HepG2 (cell line): ENCODE data around the gene NR2C1. TPM values are rescaled to one million over a fixed set of nuclear protein-coding genes. Genes with fewer than 3 reads are reported as not detected.

ENCODE experiments used
- ATF7-NPFF ChIP-seq: sonication (generic); formaldehyde crosslinking; IDR thresholded peaks from 2 replicates; pipeline ENCODE4 v1.8.1; 2023; ENCODE audit warnings: mild to moderate bottlenecking, low read depth, missing genetic modification reagents, moderate library complexity
- CSRNP2 ChIP-seq: sonication (generic); formaldehyde crosslinking; conservative IDR thresholded peaks from 2 replicates; pipeline ENCODE4 v1.8.0; 2022; ENCODE audit warnings: low read depth, missing genetic modification reagents
- FOXP1 ChIP-seq, 2 experiments: fragments of 450-650 bp in 1 of 2; IDR thresholded peaks; 2 replicates each; pipeline ENCODE4 v1.6.1; 2017 to 2018; ENCODE audit warnings: antibody characterized with exemption in 1 of 2
- KDM5B ChIP-seq: sonication (generic); formaldehyde crosslinking; IDR thresholded peaks from 2 replicates; pipeline ENCODE4 v1.4.0; 2020; ENCODE audit warnings: missing genetic modification reagents, mild to moderate bottlenecking, borderline replicate concordance
- KIAA2018 ChIP-seq: sonication (generic); formaldehyde crosslinking; IDR thresholded peaks from 2 replicates; pipeline ENCODE4 v1.5.0; 2020; ENCODE audit warnings: mild to moderate bottlenecking, missing genetic modification reagents, borderline replicate concordance
- MXD4 ChIP-seq: IDR thresholded peaks from 2 replicates; pipeline ENCODE4 v1.6.1; 2016; ENCODE audit warnings: mild to moderate bottlenecking, missing biosample characterization, missing genetic modification reagents
- SPEN ChIP-seq: sonication (generic); formaldehyde crosslinking; IDR thresholded peaks from 2 replicates; pipeline ENCODE4 v1.5.1; 2020; ENCODE audit warnings: low read depth, mild to moderate bottlenecking, missing genetic modification reagents
- SSRP1 ChIP-seq: IDR thresholded peaks from 2 replicates; pipeline ENCODE4 v1.6.1; 2016; ENCODE audit warnings: control low read depth
- ZNF318 ChIP-seq: sonication (generic); formaldehyde crosslinking; IDR thresholded peaks from 2 replicates; pipeline ENCODE4 v1.4.0; 2020; ENCODE audit warnings: mild to moderate bottlenecking, missing genetic modification reagents
- ZNF614 ChIP-seq: IDR thresholded peaks from 2 replicates; pipeline ENCODE4 v1.6.1; 2018; ENCODE audit warnings: missing biosample characterization, missing genetic modification reagents, inconsistent platforms, borderline replicate concordance
- polyA plus RNA-seq, 8 experiments: library from polyadenylated mRNA; depleted of rRNA in 3 of 8; stranded (reverse) in 7 of 8; unstranded in 1 of 8; fragments of >200 nt; fragmentation: Illumina TruSeq in 4 of 8; extraction: Trizol in 4 of 8; gene quantifications; 2 replicates each; pipeline versions ENCODE4 v1.2.1 to v1.2.3, GENCODE V29; 2011 to 2016; ENCODE audit warnings: low read depth in 4 of 8, missing spikeins in 1 of 8, mixed read lengths in 1 of 8; ENCODE audit not compliant: insufficient read depth in 1 of 8
- total RNA-seq, 5 experiments: library from RNA; depleted of rRNA; stranded (reverse); fragments of >200 nt; fragmentation: Illumina TruSeq; extraction: Trizol; gene quantifications; 2 replicates each; pipeline ENCODE4 v1.2.3, GENCODE V29; 2016; ENCODE audit warnings: low read depth in 1 of 5

NR2C1 gene
- total and polyA plus RNA-seq, 2 of the 13 experiments (the other 11 are each of a cell fraction or from before 2014, with no cell fraction given): 38.0 to 70.8 TPM

- TF ChIP-seq FOXP1 (IDR thresholded peaks at IDR 0.05) (no peak), FOXP1 (CRISPR knock-in tag; IDR thresholded peaks at IDR 0.05) (no peak), SPEN (CRISPR knock-in tag) (peak; percentile 84), ZNF318 (CRISPR knock-in tag) (no peak), SSRP1 (0 out of 2 replicates have a peak, but pooled peaks have one; percentile 42), KDM5B (CRISPR knock-in tag) (peak; percentile 86; the same call in 1 of the 2 replicates), CSRNP2 (CRISPR knock-in tag) (no peak), KIAA2018 (0 out of 2 replicates have a peak, but pooled peaks have one; percentile 19), MXD4 (CRISPR knock-in tag) (peak; percentile 78), ATF7-NPFF (CRISPR knock-in tag) (0 out of 2 replicates have a peak, but pooled peaks have one; percentile 66), ZNF614 (peak; percentile 92; the same call in 1 of the 2 replicates)
These were observed 70.1 kb downstream of the NR2C1 start, which contains the start of gene NDUFA12 (continued) for GRCh38 chr12:95003213-95003920.
